Lung (tissue), 12 donors: ENCODE measurements around the gene RBM38. TPM values are rescaled to one million over a fixed set of nuclear protein-coding genes. Genes with fewer than 3 reads are reported as not detected.
A peak's percentile ranks its signal among the peaks of the same experiment; 100 is the strongest.

Source experiments
- ATAC-seq: fragments of 200-7000 bp; cut with Tn5 transposase; one replicate; pipeline ENCODE4 v1.9.1; 2020; ENCODE audit warnings: moderate number of reproducible peaks; ENCODE audit not compliant: insufficient read depth, low FRiP score
- DNase-seq, 3 donors: peaks; one replicate each; pipeline ENCODE4 v3.0.0-alpha.2; 2013 to 2017
- H3K27ac ChIP-seq, 2 donors: one replicate each; pipeline ENCODE4 v1.5.1; 2013; ENCODE audit warnings: mild to moderate bottlenecking in 2 of 2, moderate library complexity in 2 of 2, control low read depth in 1 of 2, inconsistent platforms in 1 of 2, low read depth in 1 of 2, low read length in 1 of 2
- H3K27me3 ChIP-seq, 3 donors: one replicate each; pipeline ENCODE4 v1.5.1; 2013; ENCODE audit warnings: low read length in 2 of 3; ENCODE audit not compliant: control insufficient read depth in 3 of 3, insufficient read depth in 3 of 3
- H3K36me3 ChIP-seq, 4 donors: one replicate each; pipeline ENCODE4 v1.5.1; 2013; ENCODE audit warnings: low read length in 4 of 4, mild to moderate bottlenecking in 1 of 4, moderate library complexity in 1 of 4; ENCODE audit not compliant: control insufficient read depth in 4 of 4, insufficient read depth in 4 of 4
- H3K4me1 ChIP-seq, 5 donors: one replicate each; pipeline ENCODE4 v1.5.1; 2013; ENCODE audit warnings: low read length in 5 of 5, mild to moderate bottlenecking in 2 of 5, moderate library complexity in 1 of 5; ENCODE audit not compliant: control insufficient read depth in 5 of 5, insufficient read depth in 5 of 5
- H3K4me3 ChIP-seq: one replicate; pipeline ENCODE4 v1.5.1; 2013; ENCODE audit warnings: mild to moderate bottlenecking, control low read depth, moderate library complexity
- H3K9ac ChIP-seq, 2 donors: one replicate each; pipeline ENCODE4 v1.5.1; 2013; ENCODE audit warnings: low read length in 2 of 2, control low read depth in 1 of 2; ENCODE audit not compliant: insufficient read depth in 1 of 2
- H3K9me3 ChIP-seq, 4 donors: one replicate each; pipeline ENCODE4 v1.5.1; 2013; ENCODE audit warnings: low read length in 3 of 4, mild to moderate bottlenecking in 1 of 4, moderate library complexity in 1 of 4; ENCODE audit not compliant: control insufficient read depth in 4 of 4, insufficient read depth in 3 of 4
- WGBS, 2 donors: extraction: QIAGEN DNeasy Blood & Tissue Kit; methylation state at CpG; one replicate each; pipeline ENCODE4 v1.1.7; 2013; 5-methylcytosine and 5-hydroxymethylcytosine counted together
- polyA plus RNA-seq, 2 donors: library from polyadenylated mRNA; stranded (reverse); fragments of 200-250 nt; gene quantifications; one replicate each; pipeline ENCODE4 v1.2.1, GENCODE V29; 2013
- total RNA-seq, 2 donors: library from RNA; depleted of rRNA in 1 of 2; stranded (reverse); fragments of >200 nt in 1 of 2; gene quantifications; one replicate each; pipeline ENCODE4 v1.2.1, GENCODE V29; 2014 to 2021
- TF ChIP-seq, protein P1 (sequence below): IDR thresholded peaks from 2 replicates; pipeline ENCODE4 v1.5.1; 2012; ENCODE audit warnings: mild to moderate bottlenecking; ENCODE audit errors: control extremely low read depth, extremely low read depth
- donor health status: control.
- donor health status: control.
- donor health status: Bipolar disorder and iron deficiency.
- donor health status: healthy.
- donor health status: DM: yes; HTN: yes; CAD: no.

Gene RBM38
- total and polyA plus RNA-seq, 4 donors: 23.1 to 38.6 (median 30.9) TPM

DNA sequence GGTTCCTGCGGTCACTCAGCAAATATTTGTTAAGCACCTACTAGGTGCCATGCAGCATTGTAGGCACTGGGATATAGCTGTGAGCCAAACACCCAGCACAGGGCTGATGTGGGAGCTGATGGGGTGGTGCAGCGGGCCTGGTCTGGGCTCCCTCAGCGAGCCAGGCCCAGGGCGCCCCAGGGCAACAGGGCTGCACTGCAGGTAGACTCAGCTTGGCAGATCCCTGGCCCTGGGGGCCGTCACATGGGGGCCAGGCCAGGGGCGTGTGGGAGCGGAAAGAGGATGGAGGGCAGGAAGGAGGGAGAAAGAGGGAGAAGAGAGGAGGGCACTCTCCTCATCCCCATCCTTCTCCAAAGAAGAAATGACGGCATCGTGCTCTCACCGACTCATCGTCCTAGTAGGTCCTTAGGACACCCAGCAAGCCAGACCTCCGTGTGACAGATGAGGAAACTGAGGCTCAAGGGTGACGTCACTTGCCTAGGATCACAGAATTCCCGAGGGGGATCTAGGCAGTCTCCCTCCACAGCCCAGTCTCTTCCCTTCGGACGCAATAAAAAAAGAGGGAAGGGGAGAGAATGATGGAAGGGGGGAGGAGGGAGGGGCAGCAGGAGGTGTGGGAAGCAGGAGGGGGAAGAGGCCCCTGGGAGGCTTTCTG lies 53.3 kb downstream of the RBM38 start:
- H3K9ac ChIP-seq: no peak overlapping the region
- ATAC-seq (no peak), DNase-seq (no peak)
- whole genome bisulfite sequencing, 2 donors: 82 to 89% methylated on average over 16 of the region's 16 CpGs
- TF ChIP-seq, protein P1, sequence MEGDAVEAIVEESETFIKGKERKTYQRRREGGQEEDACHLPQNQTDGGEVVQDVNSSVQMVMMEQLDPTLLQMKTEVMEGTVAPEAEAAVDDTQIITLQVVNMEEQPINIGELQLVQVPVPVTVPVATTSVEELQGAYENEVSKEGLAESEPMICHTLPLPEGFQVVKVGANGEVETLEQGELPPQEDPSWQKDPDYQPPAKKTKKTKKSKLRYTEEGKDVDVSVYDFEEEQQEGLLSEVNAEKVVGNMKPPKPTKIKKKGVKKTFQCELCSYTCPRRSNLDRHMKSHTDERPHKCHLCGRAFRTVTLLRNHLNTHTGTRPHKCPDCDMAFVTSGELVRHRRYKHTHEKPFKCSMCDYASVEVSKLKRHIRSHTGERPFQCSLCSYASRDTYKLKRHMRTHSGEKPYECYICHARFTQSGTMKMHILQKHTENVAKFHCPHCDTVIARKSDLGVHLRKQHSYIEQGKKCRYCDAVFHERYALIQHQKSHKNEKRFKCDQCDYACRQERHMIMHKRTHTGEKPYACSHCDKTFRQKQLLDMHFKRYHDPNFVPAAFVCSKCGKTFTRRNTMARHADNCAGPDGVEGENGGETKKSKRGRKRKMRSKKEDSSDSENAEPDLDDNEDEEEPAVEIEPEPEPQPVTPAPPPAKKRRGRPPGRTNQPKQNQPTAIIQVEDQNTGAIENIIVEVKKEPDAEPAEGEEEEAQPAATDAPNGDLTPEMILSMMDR: no peak
- peaks cover 0 to 3% (median 0%) of the 10 kb centered on the region in 4 donors for H3K9me3 ChIP-seq
- peaks cover 0 to 49% (median 22%) of the 10 kb centered on the region in 5 donors for H3K4me1 ChIP-seq
- no peaks in the 10 kb centered on the region for H3K27me3 ChIP-seq
- no peak overlapping the region for H3K4me3 ChIP-seq
- H3K27ac ChIP-seq: peak overlapping the region in 1 of 2 donors; percentile 35
- H3K36me3 ChIP-seq: no peaks in the 10 kb centered on the region

DNA sequence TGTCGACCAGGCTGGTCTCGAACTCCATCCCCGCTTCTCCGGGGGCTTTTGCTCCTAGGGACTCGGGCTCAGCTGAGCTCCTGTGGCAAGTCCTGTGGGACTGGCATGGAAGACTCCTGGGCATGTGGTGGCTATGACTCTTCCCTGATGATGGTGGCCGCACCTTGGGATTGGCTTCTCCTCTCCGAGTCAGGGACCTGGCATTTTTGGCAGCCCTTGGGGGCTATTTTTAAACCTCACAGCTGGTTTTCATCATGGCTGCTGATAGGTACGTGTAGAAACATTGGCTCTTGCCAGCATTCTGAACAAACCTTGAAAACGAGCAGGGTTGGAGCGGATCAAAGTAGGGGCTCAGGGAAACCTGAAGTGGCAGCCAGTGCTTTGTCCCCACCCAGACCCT lies 54.1 kb downstream of the RBM38 start:
- H3K9ac ChIP-seq: no peak overlapping the region
- DNase-seq (peak; percentile 44 to 54 (median 49)), ATAC-seq (no peak)
- peaks cover 0 to 45% (median 19%) of the 10 kb centered on the region in 5 donors for H3K4me1 ChIP-seq
- WGBS, 2 donors: 74 to 88% methylated on average over 10 of the region's 10 CpGs
- H3K9me3 ChIP-seq: peaks cover 0 to 3% (median 0%) of the 10 kb centered on the region in 4 donors
- TF ChIP-seq, protein P1: no peak
- H3K27ac ChIP-seq: peak overlapping the region in 1 of 2 donors; percentile 35
- H3K27me3 ChIP-seq: no peaks in the 10 kb centered on the region
- no peaks in the 10 kb centered on the region for H3K36me3 ChIP-seq
- H3K4me3 ChIP-seq: no peak overlapping the region

DNA sequence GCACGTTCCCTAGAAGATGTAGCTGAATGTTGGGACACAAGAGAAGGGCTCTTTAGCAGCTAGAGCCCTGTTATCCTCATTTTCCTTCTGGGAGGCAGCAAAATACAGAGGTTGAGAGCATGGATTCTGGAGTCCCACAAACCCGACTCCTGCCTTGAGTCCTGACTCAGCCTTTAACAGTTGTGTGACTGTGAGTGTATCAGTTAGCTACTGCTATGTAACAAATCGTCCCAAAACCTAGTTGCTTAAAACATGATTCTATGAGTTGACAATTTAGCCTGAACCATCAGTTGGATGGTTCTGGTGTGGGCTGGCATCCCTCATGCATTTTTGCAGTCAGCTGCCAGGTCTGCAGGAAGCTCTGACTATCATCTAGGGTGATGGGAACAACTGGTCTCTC lies 54.6 kb downstream of the RBM38 start:
- ATAC-seq (no peak), DNase-seq (no peak)
- Histone ChIP-seq H3K9ac (no peak overlapping the region), H3K4me1 (peaks cover 0 to 43% (median 15%) of the 10 kb centered on the region in 5 donors), H3K4me3 (no peak overlapping the region), H3K36me3 (no peaks in the 10 kb centered on the region), H3K27ac (peak overlapping the region in 1 of 2 donors; percentile 13), H3K27me3 (no peaks in the 10 kb centered on the region), H3K9me3 (peaks cover 0 to 3% (median 0%) of the 10 kb centered on the region in 4 donors)
- 86 to 91% methylated on average over 3 of the region's 3 CpGs for WGBS, 2 donors
- TF ChIP-seq, protein P1: no peak
